Anterior cingulate cortex (tissue), 58 donors: ENCODE data around the gene PSAT1.

ENCODE experiments used
- DNase-seq, 58 donors: peaks; one replicate each; lab custom pipeline; 2025; lab: John Stamatoyannopoulos, UW

PSAT1 gene

GRCh38 chr9:78314953-78315870, 18.3 kb downstream of the PSAT1 start:
- peak in 11 of 58 donors; percentile 5 to 34 (median 18) for DNase-seq

GRCh38 chr9:78316166-78316892, 19.4 kb downstream of the PSAT1 start:
- no peak for DNase-seq

- peak in 44 of 58 donors; percentile 7 to 75 (median 41) for DNase-seq
Observed at GRCh38 chr9:78319197-78320029, 22.5 kb downstream of the PSAT1 start.

GRCh38 chr9:78320030-78320693, 23.2 kb downstream of the PSAT1 start:
- no peak for DNase-seq

- no peak for DNase-seq
Observed at GRCh38 chr9:78320875-78321496, 24.1 kb downstream of the PSAT1 start.

- no peak for DNase-seq
Observed at GRCh38 chr9:78321505-78321904, 24.6 kb downstream of the PSAT1 start.

- no peak for DNase-seq
Observed at GRCh38 chr9:78324068-78324650, 27.2 kb downstream of the PSAT1 start.

GRCh38 chr9:78324682-78325081, 27.8 kb downstream of the PSAT1 start:
- peak in 1 of 58 donors; percentile 4 for DNase-seq

GRCh38 chr9:78325343-78325742, 28.4 kb downstream of the PSAT1 start:
- peak in 47 of 58 donors; percentile 8 to 83 (median 37) for DNase-seq

GRCh38 chr9:78325846-78326360, 29.0 kb downstream of the PSAT1 start:
- DNase-seq, result no peak

GRCh38 chr9:78326564-78326963, 29.6 kb downstream of the PSAT1 start:
- DNase-seq, result no peak

- DNase-seq, result no peak
Observed at GRCh38 chr9:78332381-78332780, 35.5 kb downstream of the PSAT1 start.

GRCh38 chr9:78348848-78349247, 51.9 kb downstream of the PSAT1 start:
- DNase-seq, result no peak

GRCh38 chr9:78351816-78352215, 54.9 kb downstream of the PSAT1 start:
- DNase-seq, result no peak

- DNase-seq, result no peak
Observed at GRCh38 chr9:78354324-78354973, 57.5 kb downstream of the PSAT1 start.

- DNase-seq, result peak in 1 of 58 donors; percentile 6
Observed at GRCh38 chr9:78354989-78355388, 58.1 kb downstream of the PSAT1 start.

- DNase-seq, result no peak
Observed at GRCh38 chr9:78356634-78357033, 59.7 kb downstream of the PSAT1 start.

GRCh38 chr9:78357165-78357873, 60.4 kb downstream of the PSAT1 start:
- no peak for DNase-seq
